DOHH2 (cell line): Measurements from ENCODE around the gene MZB1.

ENCODE experiments used
- H3F3A ChIP-seq: fragments of 200-600 bp; sonication (generic), shearing (Covaris generic); 2 replicates; pipeline ENCODE4 v1.6.0; 2016; ENCODE audit warnings: antibody characterized with exemption, mild to moderate bottlenecking; ENCODE audit not compliant: control insufficient read depth, insufficient read depth
- H3K27ac ChIP-seq: fragments of 200-600 bp; sonication (generic); 2 replicates; pipeline ENCODE4 v1.5.1; 2014; ENCODE audit warnings: low read depth, mild to moderate bottlenecking, low read length, moderate library complexity
- H3K27me3 ChIP-seq: fragments of 200-600 bp; sonication (generic); 2 replicates; pipeline ENCODE4 v1.6.1; 2014; ENCODE audit warnings: mild to moderate bottlenecking, low read length, mixed read lengths; ENCODE audit not compliant: control insufficient read depth
- H3K36me3 ChIP-seq: fragments of 200-600 bp; sonication (generic); 2 replicates; pipeline ENCODE4 v1.6.1; 2014; ENCODE audit warnings: mild to moderate bottlenecking, low read length, moderate library complexity, mixed read lengths; ENCODE audit not compliant: control insufficient read depth
- H3K4me1 ChIP-seq: fragments of 200-600 bp; sonication (generic); 2 replicates; pipeline ENCODE4 v1.6.1; 2014; ENCODE audit warnings: mild to moderate bottlenecking, low read length, mixed read lengths; ENCODE audit not compliant: control insufficient read depth
- H3K4me2 ChIP-seq: fragments of 200-600 bp; sonication (generic); 2 replicates; pipeline ENCODE4 v1.6.0; 2014; ENCODE audit warnings: mild to moderate bottlenecking, low read length, moderate library complexity
- H3K4me3 ChIP-seq: fragments of 200-600 bp; sonication (generic); 2 replicates; pipeline ENCODE4 v1.5.1; 2014; ENCODE audit warnings: mild to moderate bottlenecking, low read length, mixed read lengths
- H3K79me2 ChIP-seq: fragments of 200-600 bp; sonication (generic); 2 replicates; pipeline ENCODE4 v1.6.1; 2014; ENCODE audit warnings: mild to moderate bottlenecking, low read length, mixed read lengths; ENCODE audit not compliant: control insufficient read depth
- H3K9me2 ChIP-seq: fragments of 200-600 bp; sonication (generic); replicated peaks from 2 replicates; pipeline ENCODE4 v1.6.1; 2014; ENCODE audit warnings: mild to moderate bottlenecking, low read length, mixed read lengths; ENCODE audit not compliant: control insufficient read depth
- H3K9me3 ChIP-seq: fragments of 200-600 bp; sonication (generic); 2 replicates; pipeline ENCODE4 v1.6.1; 2014; ENCODE audit warnings: antibody characterized with exemption, low read length, mixed read lengths; ENCODE audit not compliant: control insufficient read depth, insufficient read depth
- H4K20me1 ChIP-seq: fragments of 200-600 bp; sonication (generic); 2 replicates; pipeline ENCODE4 v1.6.0; 2014; ENCODE audit warnings: low read depth, mild to moderate bottlenecking, antibody characterized with exemption, low read length, moderate library complexity; ENCODE audit not compliant: control insufficient read depth, insufficient read depth
- CTCF ChIP-seq: fragments of 200-600 bp; sonication (generic); IDR thresholded peaks from one replicate; pipeline ENCODE4 v1.5.1; 2014; ENCODE audit warnings: antibody characterized with exemption, mild to moderate bottlenecking, low read depth, low read length; ENCODE audit not compliant: poor library complexity, severe bottlenecking
- EZH2phosphoT487 ChIP-seq: fragments of 200-600 bp; sonication (generic); IDR thresholded peaks from 2 replicates; pipeline ENCODE4 v1.6.1; 2017; ENCODE audit warnings: borderline replicate concordance, mild to moderate bottlenecking, antibody characterized with exemption, low read length, moderate library complexity, mixed read lengths

The MZB1 gene

GRCh38 chr5:139383275-139383992, 6.3 kb downstream of the MZB1 start, which contains the start of gene SLC23A1:
Gene SLC23A1 (minus strand): TSS chr5:139383297. CDS start chr5:139383253, 44 bp downstream.
- Histone ChIP-seq H3K4me3 (peak within 1 kb of the TSS; percentile 99; the same call in 1 of the 2 replicates), H3K4me2 (peak within 1 kb of the TSS; percentile 99)

GRCh38 chr5:139382807-139383206, 6.9 kb downstream of the MZB1 start:
- H3K27me3 ChIP-seq = no peaks in the 10 kb centered on the region
- TF ChIP-seq CTCF = no peak
- TF ChIP-seq EZH2phosphoT487 = no peak
- H3K4me1 ChIP-seq = peaks cover 60% of the 10 kb centered on the region
- peak overlapping the region; percentile 17; the same call in 1 of the 2 replicates for H3K27ac ChIP-seq
- peaks cover 31% of the 10 kb centered on the region for H3K36me3 ChIP-seq
- H3K9me3 ChIP-seq = no peaks in the 10 kb centered on the region
- H4K20me1 ChIP-seq = no peaks in the 10 kb centered on the region; the same call in 1 of the 2 replicates
- H3K79me2 ChIP-seq = peaks cover 18% of the 10 kb centered on the region
- no peak overlapping the region for H3K4me3 ChIP-seq
- no peaks in the 10 kb centered on the region for H3K9me2 ChIP-seq
- peak overlapping the region; percentile 29; the same call in 1 of the 2 replicates for H3K4me2 ChIP-seq
- peaks cover 45% of the 10 kb centered on the region for H3F3A ChIP-seq

More at GRCh38 chr5:139383275-139383992, 6.3 kb downstream of the MZB1 start, which contains the start of gene SLC23A1:
- peaks cover 64% of the 10 kb centered on the region for H3K4me1 ChIP-seq
- H3K27me3 ChIP-seq = no peaks in the 10 kb centered on the region
- H3K9me2 ChIP-seq = no peaks in the 10 kb centered on the region
- peaks cover 37% of the 10 kb centered on the region for H3K36me3 ChIP-seq
- H3K79me2 ChIP-seq = peaks cover 24% of the 10 kb centered on the region
- TF ChIP-seq EZH2phosphoT487 (no peak), CTCF (no peak)
- H3K27ac ChIP-seq = peak within 1 kb of the TSS; percentile 99
- no peaks in the 10 kb centered on the region; the same call in 1 of the 2 replicates for H4K20me1 ChIP-seq
- no peaks in the 10 kb centered on the region for H3K9me3 ChIP-seq
- H3F3A ChIP-seq = peaks cover 48% of the 10 kb centered on the region

GRCh38 chr5:139381837-139382761, 7.6 kb downstream of the MZB1 start:
- TF ChIP-seq CTCF = no peak
- TF ChIP-seq EZH2phosphoT487 = no peak
- Histone ChIP-seq H3K4me2 (peak overlapping the region; percentile 29), H3K27me3 (no peaks in the 10 kb centered on the region), H3K9me2 (no peaks in the 10 kb centered on the region), H3K4me1 (peaks cover 53% of the 10 kb centered on the region), H3K4me3 (no peak overlapping the region), H3F3A (peaks cover 42% of the 10 kb centered on the region), H3K27ac (peak overlapping the region; percentile 17; the same call in 1 of the 2 replicates), H4K20me1 (no peaks in the 10 kb centered on the region; the same call in 1 of the 2 replicates), H3K9me3 (no peaks in the 10 kb centered on the region), H3K79me2 (peaks cover 11% of the 10 kb centered on the region), H3K36me3 (peaks cover 24% of the 10 kb centered on the region)
